Activated CD4-positive, alpha-beta T cell treated with anti-CD3 and anti-CD28 coated beads for 24 hours (primary cell): ENCODE measurements around the gene NCOA1.
"Not testable (repeated sequence)": the region's sequence is repeated elsewhere in the genome, so short reads cannot be mapped to it uniquely, and the experiment has no call there.

Source experiments
- DNase-seq, 2 donors: peaks; one replicate each; pipeline ENCODE4 v3.0.0-alpha.2; 2020; ENCODE audit warnings: low read depth in 2 of 2

NCOA1 gene

DNA sequence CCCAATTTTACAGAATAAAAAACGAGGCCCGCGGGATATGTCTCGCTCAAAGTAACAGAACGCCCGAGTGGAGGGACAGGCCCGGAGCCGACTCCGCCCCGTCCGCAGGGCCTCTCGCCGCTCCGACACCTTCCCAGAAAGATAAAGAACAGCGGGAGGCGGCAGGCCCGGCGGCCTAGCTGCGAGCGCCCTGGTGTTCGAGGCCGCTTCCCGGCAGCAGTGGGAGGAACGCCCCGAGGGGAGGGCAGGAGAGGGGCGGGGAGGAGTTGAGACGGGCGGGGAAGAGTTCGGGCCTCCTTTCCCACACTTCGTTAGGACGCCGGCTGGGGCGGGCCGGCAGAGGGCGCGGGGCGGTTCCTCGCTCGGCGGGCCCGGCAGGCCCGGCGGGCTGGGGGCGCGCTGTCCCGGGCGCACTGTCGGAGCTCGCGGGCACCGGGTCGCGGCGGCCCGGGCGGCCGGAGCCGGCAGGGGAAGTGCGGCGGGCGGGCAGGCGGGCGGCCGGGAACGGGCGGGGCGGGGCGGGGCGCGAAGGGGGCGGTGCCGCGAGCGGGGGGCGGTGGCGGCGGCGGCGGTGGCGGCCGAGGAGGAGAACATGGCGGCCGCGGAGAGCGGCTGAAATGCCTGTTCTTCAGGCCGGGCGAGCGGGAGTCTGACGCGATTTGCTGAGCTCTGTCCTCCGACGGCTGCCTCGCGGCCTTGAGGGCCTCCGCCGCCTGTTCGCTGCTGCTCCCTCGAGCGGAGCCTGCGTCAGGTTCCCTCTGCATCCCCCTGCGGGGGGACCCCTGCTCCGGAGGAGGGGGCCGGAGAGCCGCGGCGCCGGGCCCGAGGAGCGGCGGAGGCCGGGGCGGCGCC lies at the start of gene NCOA1:
Gene NCOA1, plus strand, starts transcription at position 565 of the 852 bp plus-strand sequence. CDS start 167,424 bp downstream, outside the sequence.
- peak; percentile 85 to 88 for DNase-seq

DNA sequence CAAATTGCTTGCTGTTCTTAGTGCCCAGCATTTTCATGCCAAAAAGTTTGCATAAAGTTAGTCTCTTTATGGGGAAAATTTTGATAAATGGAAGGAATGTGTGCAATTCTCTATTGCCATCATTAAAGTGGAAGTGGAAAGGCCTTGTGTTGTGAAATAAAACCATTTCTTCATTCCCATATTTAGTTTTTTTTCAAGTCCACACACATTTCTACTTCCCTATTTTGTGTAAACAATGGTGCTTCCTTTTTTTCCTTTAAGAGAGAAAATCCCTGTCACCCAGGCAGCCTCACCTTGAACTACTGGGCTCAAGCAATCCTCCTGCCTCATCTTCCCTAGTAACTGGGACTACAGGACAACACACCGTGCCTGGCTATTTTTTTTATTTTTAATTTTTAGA lies 42.3 kb upstream of the NCOA1 start:
- no peak for DNase-seq

DNA sequence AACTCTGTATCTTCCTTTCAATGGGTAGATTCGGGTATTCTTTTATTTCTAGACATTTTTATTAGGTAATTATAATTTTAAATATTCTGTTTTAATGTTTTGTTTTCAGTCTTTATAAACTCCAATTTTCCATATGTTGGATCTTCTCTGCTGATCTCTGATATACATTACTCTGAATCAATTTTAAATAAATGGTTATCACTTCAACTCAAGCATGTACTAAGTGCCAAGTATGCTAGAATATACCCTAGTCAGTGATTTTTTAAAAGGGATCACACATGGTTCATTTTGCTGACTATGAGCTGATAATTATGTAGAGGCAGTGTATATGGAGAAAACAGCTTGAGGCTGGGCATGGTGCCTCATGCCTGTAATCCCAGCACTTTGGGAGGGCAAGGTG lies 41.7 kb upstream of the NCOA1 start:
- no peak for DNase-seq

DNA sequence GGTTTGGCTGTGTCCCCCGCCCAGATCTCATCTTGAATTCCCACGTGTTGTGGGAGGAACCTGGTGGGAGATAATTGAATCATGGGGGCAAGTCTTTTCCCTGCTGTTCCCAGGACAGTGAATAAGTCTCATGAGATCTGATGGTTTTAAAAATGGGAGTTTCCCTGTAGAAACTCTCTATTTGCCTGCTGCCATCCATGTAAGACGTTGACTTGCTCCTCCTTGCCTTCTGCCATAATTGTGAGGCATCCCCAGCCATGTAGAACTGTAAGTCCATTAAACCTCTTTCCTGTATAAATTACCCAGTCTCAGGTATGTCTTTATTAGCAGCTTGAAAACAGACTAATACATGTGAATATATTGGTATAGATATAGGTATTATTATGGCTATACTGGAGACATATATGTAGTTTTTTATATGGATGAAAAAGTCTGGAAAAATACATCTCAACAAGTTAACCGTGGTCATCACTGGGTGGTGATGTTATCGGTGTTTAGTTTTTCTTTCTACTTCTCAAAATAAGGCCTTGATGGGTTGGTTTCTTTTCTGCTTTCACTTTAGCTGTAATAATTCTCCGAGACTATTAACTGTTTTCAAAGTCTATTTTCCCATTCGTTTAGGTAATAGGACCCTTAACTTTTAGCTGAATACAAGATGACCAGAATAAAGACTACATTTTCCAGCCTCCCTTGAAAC lies 39.1 kb upstream of the NCOA1 start:
- DNase-seq, result no peak

DNA sequence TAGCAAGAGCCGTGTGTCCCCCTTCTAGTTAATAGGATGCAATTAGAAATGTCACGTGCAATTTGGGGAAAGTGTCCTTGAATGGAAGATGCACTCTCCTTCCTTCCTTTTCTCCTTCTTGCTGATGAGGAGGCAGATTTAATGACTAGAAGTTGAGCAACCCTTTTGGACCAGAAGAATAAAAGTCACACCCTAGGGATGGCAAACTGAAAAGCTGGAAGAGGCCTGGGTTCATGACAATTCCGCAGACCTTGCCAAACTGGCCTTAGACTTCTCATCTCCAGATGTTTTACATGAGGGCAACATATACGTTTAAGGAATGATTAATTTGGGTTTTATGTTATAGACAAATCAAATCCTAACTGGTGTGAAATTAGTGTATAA lies 38.6 kb upstream of the NCOA1 start:
- DNase-seq, result no peak

DNA sequence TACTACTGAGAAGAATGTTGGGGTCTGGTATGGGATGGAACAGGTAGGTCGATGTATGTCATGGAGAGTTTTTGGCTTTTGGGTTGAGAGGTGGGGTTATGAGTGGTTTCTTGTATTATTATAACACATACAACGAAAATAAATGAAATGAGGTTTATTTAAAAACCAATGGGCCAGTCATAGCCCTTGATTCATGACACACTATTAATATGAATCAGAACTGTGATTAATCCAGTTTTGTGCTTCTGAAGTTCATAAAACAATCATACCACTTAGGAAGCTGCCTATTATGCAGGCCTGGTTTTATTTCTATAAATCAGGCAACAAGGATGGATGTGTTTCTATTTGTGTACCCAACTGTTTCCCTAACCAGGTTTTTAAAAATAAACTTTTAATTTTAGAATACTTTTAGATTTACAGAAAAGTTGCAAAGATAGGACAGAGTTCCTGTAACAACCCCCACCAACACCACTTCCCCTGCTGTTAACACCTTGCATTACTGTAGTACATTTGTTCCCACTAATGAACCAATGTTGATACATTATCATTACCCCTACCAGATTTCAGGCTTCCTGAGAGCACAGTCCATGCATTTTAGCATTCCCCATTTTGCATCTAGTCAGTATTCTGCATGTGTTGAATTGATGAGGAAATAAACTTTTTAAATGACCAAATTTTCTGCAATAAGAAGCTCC lies 37.5 kb upstream of the NCOA1 start:
- no peak for DNase-seq

DNA sequence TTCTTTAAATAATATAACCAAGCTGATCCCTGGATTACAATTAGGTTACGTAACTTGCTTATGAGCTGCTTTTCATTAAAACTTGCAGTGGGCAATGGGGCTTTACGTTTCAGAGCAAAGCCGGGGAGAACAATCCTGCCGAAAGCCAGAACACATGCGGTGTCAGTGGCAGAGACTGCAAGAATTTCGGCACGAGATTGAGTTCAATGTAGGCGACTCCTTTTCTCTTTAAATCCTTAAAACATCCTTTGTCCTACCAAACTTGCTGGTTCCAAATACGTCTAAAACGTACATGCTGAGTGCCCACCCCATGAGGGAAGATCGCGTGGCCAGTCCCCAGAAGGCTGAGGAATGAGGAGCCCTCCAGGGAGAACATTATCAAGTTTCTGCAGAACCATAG lies 36.8 kb upstream of the NCOA1 start:
- no peak for DNase-seq

DNA sequence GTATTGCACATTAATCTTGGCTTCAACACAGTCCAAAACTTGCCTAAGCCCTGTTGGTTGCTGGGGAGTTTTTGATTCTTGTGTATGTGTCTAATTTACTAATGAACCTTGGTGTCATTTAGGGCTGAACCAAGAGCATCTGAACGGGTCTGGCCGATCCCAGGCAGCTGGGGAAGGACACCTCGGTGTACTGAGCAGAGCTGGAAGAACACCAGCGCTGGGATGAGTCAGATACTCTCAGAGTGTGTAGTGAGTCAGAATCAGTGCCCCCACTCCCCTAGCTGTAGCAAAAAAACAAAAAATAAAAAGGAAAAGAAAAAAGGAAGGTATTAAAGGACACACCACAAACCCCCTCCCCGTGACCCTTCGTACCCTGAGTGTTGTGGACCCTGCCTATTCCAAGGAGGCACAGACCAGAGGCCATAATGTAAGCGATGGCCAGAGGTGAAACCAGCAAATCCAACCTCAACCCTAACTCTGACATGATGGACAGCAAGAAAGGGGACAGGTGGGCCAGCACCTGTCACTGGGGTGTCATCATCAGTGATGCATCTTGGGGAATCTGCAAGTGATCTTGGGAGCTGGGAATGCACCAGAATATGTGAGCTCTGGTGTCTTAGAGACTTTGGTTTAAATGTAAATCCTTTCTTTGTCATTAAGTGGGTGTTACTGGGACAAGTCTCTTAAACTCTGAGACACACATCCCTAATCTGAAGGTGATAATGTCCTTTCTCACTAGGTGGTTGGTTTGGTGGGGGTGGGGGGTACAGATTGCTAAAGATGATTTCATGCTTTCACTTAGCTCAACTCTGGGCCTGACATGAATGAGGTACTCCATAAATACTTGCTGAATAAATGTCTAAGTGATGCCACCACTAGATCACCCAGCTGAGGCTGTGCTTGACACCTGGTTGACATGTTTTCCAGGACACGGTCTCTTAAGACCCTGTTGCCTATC lies 34.2 kb upstream of the NCOA1 start:
- DNase-seq, result peak; percentile 5 to 6

DNA sequence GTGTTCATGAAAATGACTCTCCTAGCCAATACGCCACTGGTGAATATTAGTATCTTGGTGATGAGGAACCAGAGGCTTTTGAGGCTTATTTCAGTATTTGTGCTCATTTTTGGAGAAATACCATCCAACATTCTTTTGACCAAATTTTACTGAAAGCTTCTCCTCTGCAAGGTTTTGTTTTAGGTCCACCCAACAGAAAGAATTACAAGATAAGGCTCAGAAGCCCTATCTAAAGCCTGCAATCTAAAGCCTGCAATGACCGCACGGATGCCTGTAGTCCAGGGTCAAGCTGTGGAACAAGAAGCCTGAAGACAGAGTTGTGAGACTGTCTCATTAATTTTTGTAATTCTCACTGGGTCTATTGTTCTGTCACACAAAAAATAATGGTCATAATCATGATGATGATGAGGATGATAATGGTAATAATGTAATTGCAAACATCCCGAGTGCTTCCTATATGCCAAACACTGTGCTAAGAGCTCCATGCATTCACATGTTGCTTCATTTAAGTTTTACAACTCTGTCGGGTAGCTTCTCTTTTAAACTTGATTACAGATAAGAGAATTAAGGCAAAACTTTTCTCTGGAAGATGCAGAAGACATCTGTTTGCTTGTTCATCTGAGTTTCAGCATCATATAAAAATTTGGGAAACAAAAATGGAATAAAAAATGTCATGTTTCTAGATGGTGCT lies 33.2 kb upstream of the NCOA1 start:
- DNase-seq, result no peak

DNA sequence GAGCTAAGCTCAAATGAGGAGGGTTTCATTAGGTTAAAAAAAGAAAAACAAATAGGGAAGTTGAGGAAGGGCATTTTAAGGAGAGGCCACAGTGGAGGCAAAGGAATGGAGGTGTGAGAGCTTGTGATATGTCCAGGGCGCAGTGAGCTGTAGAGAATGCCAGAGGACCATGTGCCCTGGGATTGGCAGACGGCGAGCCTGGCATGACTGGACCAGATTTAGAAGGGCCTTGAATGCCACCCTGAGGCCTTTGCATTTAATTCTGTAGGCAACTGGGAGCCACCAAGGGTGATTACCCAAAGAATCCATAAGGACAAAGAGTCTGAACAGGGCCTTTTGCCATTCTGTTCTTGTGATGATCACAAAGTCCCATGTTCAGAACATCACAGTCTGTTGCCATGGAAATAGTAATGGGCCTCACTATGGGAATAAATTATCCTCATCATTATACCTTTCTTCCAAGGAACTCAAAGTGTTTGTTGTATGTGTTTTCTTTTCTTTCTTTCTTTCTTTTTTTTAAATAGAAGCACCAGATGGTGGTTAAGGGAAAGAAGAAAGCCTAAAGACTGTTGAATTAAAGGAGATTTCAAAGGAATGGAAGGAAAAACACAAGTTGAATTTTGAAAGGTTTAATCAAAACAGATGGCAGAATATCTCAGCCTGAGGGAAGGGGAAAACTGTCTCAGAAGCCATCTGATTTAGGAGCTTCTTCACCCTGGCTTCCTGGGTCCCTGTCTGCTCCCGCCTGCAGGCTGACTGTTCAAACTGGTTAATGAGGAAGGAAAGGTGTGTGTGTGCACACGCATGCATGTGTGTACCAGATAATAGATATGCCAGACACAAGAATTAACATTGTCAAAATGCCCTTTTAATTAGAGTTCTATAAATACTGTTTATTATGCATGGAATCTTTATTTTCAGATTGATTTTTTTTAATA lies 31.6 kb upstream of the NCOA1 start:
- no peak for DNase-seq

DNA sequence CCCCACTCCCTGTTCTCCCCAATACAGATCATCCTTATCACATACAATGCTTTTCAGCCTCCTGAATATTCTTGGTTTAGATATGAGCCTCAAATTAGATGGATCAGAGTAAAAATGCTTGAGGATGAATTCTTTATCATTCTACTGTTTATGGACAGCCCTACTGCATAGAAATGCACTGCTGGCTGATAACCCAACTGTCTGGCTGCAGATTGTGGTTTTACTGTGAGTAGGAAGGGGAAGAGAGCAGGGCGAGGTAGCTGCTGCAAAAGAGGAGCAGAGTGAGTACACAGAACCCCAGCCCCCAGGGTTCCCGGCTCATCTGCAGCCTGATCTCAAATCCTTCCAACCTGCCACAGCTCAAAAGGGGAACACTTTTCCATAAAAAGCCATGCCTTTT lies 29.4 kb upstream of the NCOA1 start:
- no peak for DNase-seq

DNA sequence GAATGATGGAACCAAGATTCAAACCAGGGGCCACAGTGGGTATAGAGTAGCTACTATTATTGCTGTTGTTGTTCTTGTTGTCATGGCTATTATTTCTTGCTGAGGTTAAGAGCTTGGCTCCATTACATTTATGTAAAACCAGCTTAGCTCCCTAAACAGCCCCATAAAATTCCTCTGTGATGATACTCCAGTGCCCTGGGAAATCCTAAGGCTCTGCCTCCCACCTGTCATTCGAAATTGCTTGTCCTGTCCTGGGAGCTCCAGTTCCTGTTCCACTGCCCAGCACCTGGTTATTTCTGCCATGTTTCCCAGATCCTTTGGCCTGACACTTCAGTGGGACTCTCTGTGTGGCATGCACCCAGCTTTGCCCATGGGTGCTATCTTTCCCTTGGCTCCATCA lies 27.8 kb upstream of the NCOA1 start:
- no peak for DNase-seq

DNA sequence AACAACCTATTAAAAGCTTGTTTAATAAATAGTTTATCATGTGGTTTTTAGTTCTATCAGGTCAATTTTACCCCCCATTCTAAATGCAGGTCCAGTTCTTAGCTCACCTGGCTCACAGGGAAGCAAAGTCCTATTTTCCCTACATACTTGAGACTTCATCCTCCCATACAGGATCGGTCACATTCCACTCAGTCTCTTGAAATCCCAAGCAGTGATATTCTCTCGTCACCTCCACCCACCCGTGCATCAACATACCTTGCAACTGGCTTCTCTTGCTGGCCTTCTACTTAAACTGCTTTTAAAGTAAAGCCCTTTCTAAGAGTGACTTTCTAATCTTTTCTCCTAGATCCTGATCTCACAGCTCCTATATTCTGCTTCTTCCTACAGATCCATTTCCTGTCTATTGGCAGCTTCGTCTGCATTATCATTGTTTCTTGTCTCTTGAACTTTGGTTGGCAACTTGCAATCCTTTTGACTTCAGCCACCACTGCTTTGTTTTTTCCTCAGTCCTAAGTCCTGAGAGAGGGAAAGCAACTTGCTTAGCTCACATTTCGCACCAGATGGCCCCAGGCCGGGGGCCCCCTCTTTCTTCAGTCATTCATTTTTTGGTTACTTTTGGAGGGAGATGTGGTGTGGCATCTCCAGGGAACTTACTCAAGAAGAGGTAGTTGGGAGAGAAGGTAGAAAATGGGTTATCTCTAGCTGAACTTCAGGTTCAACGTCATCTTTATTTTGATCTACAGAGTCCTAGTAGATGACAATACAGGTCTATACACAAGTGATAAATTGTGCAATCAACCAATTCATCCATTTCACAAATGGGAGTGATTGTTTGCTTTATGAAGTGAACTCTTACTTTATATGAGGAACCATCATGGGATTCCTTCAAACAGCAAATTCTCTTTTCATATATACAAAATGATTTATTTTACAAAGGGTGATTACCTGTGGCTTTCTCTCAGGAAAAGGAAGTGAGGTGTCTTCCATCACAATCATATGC lies 23.9 kb upstream of the NCOA1 start:
- no peak for DNase-seq

DNA sequence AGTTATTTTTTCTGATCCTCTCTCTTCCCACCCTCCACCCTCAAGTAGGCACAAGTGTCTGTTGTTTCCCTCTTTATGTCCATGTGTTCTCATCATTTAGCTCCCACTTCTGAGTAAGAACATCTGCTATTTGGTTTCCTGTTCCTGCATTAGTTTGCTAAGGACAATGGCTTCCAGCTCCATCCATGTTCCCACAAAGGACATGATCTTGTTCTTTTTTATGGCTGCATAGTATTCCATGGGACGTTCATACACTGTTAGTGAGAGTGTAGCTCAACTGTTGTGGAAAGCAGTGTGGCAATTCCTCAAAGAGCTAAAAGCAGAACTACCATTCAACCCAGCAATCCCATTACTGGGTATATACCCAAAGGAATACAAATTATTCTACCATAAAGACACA lies 22.6 kb upstream of the NCOA1 start:
- not testable (repeated sequence) for DNase-seq

DNA sequence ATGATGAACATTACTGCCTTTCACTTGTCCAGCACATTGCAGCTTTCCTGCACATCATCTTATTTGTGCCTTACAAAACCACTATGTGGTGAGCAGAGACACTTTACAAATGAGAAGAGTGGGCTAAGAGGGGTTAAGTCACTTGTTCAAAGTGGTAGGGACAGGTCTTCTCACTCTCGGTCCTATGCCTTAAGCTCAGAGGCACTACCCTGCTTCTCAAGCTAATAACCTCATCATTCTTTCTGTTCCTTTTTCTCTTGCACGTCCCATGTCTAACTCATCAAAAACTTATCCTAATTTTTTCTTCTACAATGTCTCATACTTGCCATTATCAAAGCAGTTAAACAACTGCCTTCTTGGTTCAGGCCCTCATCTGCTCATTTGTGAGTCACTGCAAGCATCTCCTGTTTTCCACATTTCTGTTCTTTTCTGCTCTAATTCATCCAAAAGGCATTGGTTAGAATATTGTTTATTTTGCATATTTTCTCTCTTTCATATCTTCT lies 21.9 kb upstream of the NCOA1 start:
- no peak for DNase-seq

DNA sequence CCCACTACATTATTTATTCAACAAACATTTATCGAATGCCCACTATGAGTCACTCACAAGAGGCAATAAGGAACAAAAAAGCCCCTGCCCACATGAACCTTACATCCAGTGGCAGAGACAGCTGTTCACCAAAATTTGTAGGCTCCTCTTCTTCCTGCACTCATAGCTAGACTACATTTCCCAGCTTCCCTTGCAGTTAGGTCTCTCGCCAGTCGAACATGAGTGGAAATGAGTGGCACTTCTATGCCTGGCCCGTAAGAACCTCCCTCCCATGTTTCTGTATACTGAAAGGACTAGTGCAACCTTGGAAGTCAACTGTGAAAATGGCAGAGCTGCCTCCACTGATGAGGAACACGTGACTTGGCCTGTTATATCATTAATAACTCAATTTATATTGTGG lies 19.4 kb upstream of the NCOA1 start:
- no peak for DNase-seq

DNA sequence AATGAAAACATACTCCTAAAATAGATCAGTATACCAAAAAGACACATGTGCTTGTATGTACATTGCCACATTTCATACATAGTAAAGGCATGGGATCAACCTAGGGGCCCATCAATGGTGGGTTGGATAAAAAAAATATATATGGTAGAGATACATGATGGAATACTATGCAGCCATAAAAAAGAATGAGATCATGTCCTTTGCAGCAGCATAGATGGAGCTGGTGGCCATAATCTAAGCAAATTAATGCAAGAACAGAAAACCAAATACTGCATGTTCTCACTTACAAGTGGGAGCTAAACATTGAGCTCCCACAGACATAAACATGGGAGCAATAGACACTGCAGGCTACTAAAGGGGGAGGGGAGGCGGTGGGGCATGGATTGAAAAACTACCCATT lies 18.6 kb upstream of the NCOA1 start:
- no peak for DNase-seq

DNA sequence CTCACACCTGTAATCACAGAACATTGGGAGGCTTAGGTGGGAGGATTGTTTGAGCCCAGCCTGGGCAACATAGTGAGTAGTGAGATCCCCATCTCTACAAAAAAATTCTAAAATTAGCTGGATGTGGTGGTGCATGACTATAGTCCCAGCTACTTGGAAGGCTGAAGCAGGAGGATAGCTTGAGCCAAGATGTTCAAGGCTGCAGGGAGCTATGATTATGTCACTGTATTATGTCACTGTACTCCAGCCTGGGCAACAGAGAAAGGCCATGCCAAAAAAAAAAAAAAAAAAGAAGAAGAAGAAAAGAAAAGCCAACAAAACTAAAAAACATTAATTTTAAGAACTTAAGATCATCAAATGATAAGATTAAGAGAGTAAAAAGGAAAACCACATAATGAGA lies 17.4 kb upstream of the NCOA1 start:
- no peak for DNase-seq
